Activated CD8-positive, alpha-beta memory T cell treated with anti-CD3 and anti-CD28 coated beads, Interleukin-2, amount 10 ng/mL, durations not matched to agents 7 days and 5 days (primary cell): ENCODE results near the gene UFSP2. TPM values are rescaled to one million over a fixed set of nuclear protein-coding genes. Genes with fewer than 3 reads are reported as not detected.

Source experiments
- ATAC-seq: fragments of 150-1000 bp; cut with Tn5 transposase; one replicate; pipeline ENCODE4 v1.10.0; 2021; ENCODE audit warnings: moderate library complexity
- CTCF ChIA-PET: fragments of 350-600 bp; sonication (Branson Sonifier 250); formaldehyde crosslinking; loops from one replicate; lab custom pipeline; 2021; ENCODE audit warnings: antibody characterized with exemption; lab: Charles Lee
- DNase-seq: peaks from one replicate; pipeline ENCODE4 v3.0.0-alpha.2; 2020
- H3K27ac Mint-ChIP-seq: one replicate; pipeline ENCODE4 v1.8.0; 2021; ENCODE audit warnings: mild to moderate bottlenecking, mixed read lengths
- H3K27me3 Mint-ChIP-seq: one replicate; pipeline ENCODE4 v1.8.0; 2021; ENCODE audit warnings: mixed read lengths
- H3K36me3 Mint-ChIP-seq: one replicate; pipeline ENCODE4 v1.8.0; 2021; ENCODE audit warnings: mild to moderate bottlenecking, mixed read lengths
- H3K4me1 Mint-ChIP-seq: one replicate; pipeline ENCODE4 v1.8.0; 2021; ENCODE audit warnings: mixed read lengths
- H3K4me3 Mint-ChIP-seq: one replicate; pipeline ENCODE4 v1.8.0; 2021; ENCODE audit warnings: mild to moderate bottlenecking, moderate library complexity, mixed read lengths
- H3K9me3 Mint-ChIP-seq: one replicate; pipeline ENCODE4 v1.8.0; 2022; ENCODE audit warnings: low read depth, mixed read lengths
- total RNA-seq, 2 experiments: library from RNA; stranded (reverse); gene quantifications; one replicate each; pipeline ENCODE4 v1.2.3, GENCODE V29; 2021

The UFSP2 gene
- total RNA-seq, 2 experiments from 2014 or later, result 17.5 to 18.1 TPM

- Mint-ChIP-seq H3K9me3 (no peaks in the 10 kb centered on the region), H3K27ac (no peak overlapping the region), H3K36me3 (no peaks in the 10 kb centered on the region), H3K27me3 (peaks cover 44% of the 10 kb centered on the region), H3K4me1 (peaks cover 2% of the 10 kb centered on the region), H3K4me3 (no peak overlapping the region)
- CTCF ChIA-PET, result no interaction called here
- ATAC-seq (no peak), DNase-seq (no peak)
Measured at GRCh38 chr4:185461565-185461964, 35.8 kb upstream of the UFSP2 start.

- DNase-seq (no peak), ATAC-seq (no peak)
- no peaks in the 10 kb centered on the region for H3K36me3 Mint-ChIP-seq
- no peaks in the 10 kb centered on the region for H3K9me3 Mint-ChIP-seq
- peaks cover 30% of the 10 kb centered on the region for H3K27me3 Mint-ChIP-seq
- CTCF ChIA-PET, result no interaction called here
- no peak overlapping the region for H3K4me3 Mint-ChIP-seq
- H3K27ac Mint-ChIP-seq, result no peak overlapping the region
- peaks cover 2% of the 10 kb centered on the region for H3K4me1 Mint-ChIP-seq
Measured at GRCh38 chr4:185457136-185457535, 31.4 kb upstream of the UFSP2 start.

GRCh38 chr4:185456131-185456530 is 30.4 kb upstream of the UFSP2 start:
- Mint-ChIP-seq H3K36me3 (no peaks in the 10 kb centered on the region), H3K4me1 (peaks cover 2% of the 10 kb centered on the region), H3K4me3 (no peak overlapping the region), H3K9me3 (no peaks in the 10 kb centered on the region), H3K27ac (no peak overlapping the region), H3K27me3 (peaks cover 27% of the 10 kb centered on the region)
- DNase-seq (no peak), ATAC-seq (no peak)
- CTCF ChIA-PET, result no interaction called here

- DNase-seq (no peak), ATAC-seq (no peak)
- Mint-ChIP-seq H3K27ac (no peak overlapping the region), H3K27me3 (peaks cover 10% of the 10 kb centered on the region), H3K9me3 (no peaks in the 10 kb centered on the region), H3K4me3 (no peak overlapping the region), H3K4me1 (no peaks in the 10 kb centered on the region), H3K36me3 (no peaks in the 10 kb centered on the region)
- CTCF ChIA-PET, result no interaction called here
Measured at GRCh38 chr4:185445209-185445608, 19.4 kb upstream of the UFSP2 start.

GRCh38 chr4:185441479-185441878 is 15.7 kb upstream of the UFSP2 start:
- no peak overlapping the region for H3K4me3 Mint-ChIP-seq
- DNase-seq (no peak), ATAC-seq (no peak)
- H3K4me1 Mint-ChIP-seq, result no peaks in the 10 kb centered on the region
- CTCF ChIA-PET, result no interaction called here
- H3K36me3 Mint-ChIP-seq, result no peaks in the 10 kb centered on the region
- H3K27me3 Mint-ChIP-seq, result peaks cover 8% of the 10 kb centered on the region
- no peak overlapping the region for H3K27ac Mint-ChIP-seq
- H3K9me3 Mint-ChIP-seq, result no peaks in the 10 kb centered on the region

- H3K4me1 Mint-ChIP-seq, result no peaks in the 10 kb centered on the region
- peak; percentile 36 for ATAC-seq
- no peak for DNase-seq
Measured at GRCh38 chr4:185437809-185438208, 12.0 kb upstream of the UFSP2 start.

GRCh38 chr4:185435466-185435865 is 9.7 kb upstream of the UFSP2 start:
- H3K36me3 Mint-ChIP-seq, result no peaks in the 10 kb centered on the region
- no peaks in the 10 kb centered on the region for H3K9me3 Mint-ChIP-seq
- peaks cover 11% of the 10 kb centered on the region for H3K27me3 Mint-ChIP-seq
- no peaks in the 10 kb centered on the region for H3K4me1 Mint-ChIP-seq
- no peak for ATAC-seq
- H3K27ac Mint-ChIP-seq, result no peak overlapping the region
- DNase-seq, result no peak
- no peak overlapping the region for H3K4me3 Mint-ChIP-seq
- CTCF ChIA-PET, result no interaction called here

More at GRCh38 chr4:185437809-185438208, 12.0 kb upstream of the UFSP2 start:
- peaks cover 10% of the 10 kb centered on the region for H3K27me3 Mint-ChIP-seq
- H3K27ac Mint-ChIP-seq, result no peak overlapping the region
- no peaks in the 10 kb centered on the region for H3K9me3 Mint-ChIP-seq
- H3K4me3 Mint-ChIP-seq, result no peak overlapping the region
- no peaks in the 10 kb centered on the region for H3K36me3 Mint-ChIP-seq
- CTCF ChIA-PET, result no interaction called here

- CTCF ChIA-PET, result no interaction called here
- Mint-ChIP-seq H3K4me3 (no peak overlapping the region), H3K4me1 (peaks cover 12% of the 10 kb centered on the region), H3K27me3 (peaks cover 8% of the 10 kb centered on the region), H3K36me3 (no peaks in the 10 kb centered on the region), H3K9me3 (no peaks in the 10 kb centered on the region), H3K27ac (no peak overlapping the region)
- ATAC-seq (no peak), DNase-seq (no peak)
Measured at GRCh38 chr4:185429660-185430059, 3.9 kb upstream of the UFSP2 start.

- H3K9me3 Mint-ChIP-seq, result no peaks in the 10 kb centered on the region
- no peak overlapping the region for H3K4me3 Mint-ChIP-seq
- ATAC-seq (no peak), DNase-seq (no peak)
- peaks cover 3% of the 10 kb centered on the region for H3K36me3 Mint-ChIP-seq
- CTCF ChIA-PET, result interaction anchor here (1.7 kb wide), 2 partner anchors 45 to 171 kb away, joined by 5 to 7 read pairs; partner anchors contain the start of gene CCDC110
- H3K27me3 Mint-ChIP-seq, result peaks cover 8% of the 10 kb centered on the region
- H3K4me1 Mint-ChIP-seq, result peaks cover 22% of the 10 kb centered on the region
- no peak overlapping the region for H3K27ac Mint-ChIP-seq
Measured at GRCh38 chr4:185426960-185427688, 1.4 kb upstream of the UFSP2 start.

- CTCF ChIA-PET, result interaction anchor here (1.0 to 1.7 kb wide), 5 partner anchors 14 to 47 kb away, joined by 3 to 5 read pairs (median 3); partner anchors contain the start of genes ANKRD37 and CCDC110
- DNase-seq (no peak), ATAC-seq (no peak)
Measured at GRCh38 chr4:185424905-185425646, 688 bp downstream of the UFSP2 start.

GRCh38 chr4:185421366-185422124 is 4.2 kb downstream of the UFSP2 start:
- Mint-ChIP-seq H3K27me3 (no peaks in the 10 kb centered on the region), H3K4me3 (no peak overlapping the region), H3K9me3 (no peaks in the 10 kb centered on the region), H3K27ac (no peak overlapping the region), H3K36me3 (peaks cover 24% of the 10 kb centered on the region), H3K4me1 (peaks cover 25% of the 10 kb centered on the region)
- no peak for ATAC-seq
- DNase-seq, result no peak
- CTCF ChIA-PET, result interaction anchor here (2.5 kb wide), 1 partner anchor 24 kb away, joined by 8 read pairs; the partner anchor contains the start of genes ANKRD37 and LRP2BP

More at GRCh38 chr4:185424905-185425646, 688 bp downstream of the UFSP2 start:
- Mint-ChIP-seq H3K4me1 (peaks cover 25% of the 10 kb centered on the region), H3K27me3 (peaks cover 4% of the 10 kb centered on the region), H3K27ac (peak overlapping the region; percentile 97), H3K4me3 (peak overlapping the region; percentile 83), H3K36me3 (peaks cover 13% of the 10 kb centered on the region), H3K9me3 (no peaks in the 10 kb centered on the region)

GRCh38 chr4:185416955-185417354 is 8.8 kb downstream of the UFSP2 start:
- Mint-ChIP-seq H3K27me3 (no peaks in the 10 kb centered on the region), H3K36me3 (peaks cover 31% of the 10 kb centered on the region), H3K9me3 (no peaks in the 10 kb centered on the region), H3K27ac (no peak overlapping the region), H3K4me3 (no peak overlapping the region), H3K4me1 (peaks cover 3% of the 10 kb centered on the region)
- ATAC-seq, result no peak
- CTCF ChIA-PET, result no interaction called here
- no peak for DNase-seq

GRCh38 chr4:185412412-185412811 is 13.4 kb downstream of the UFSP2 start:
- Mint-ChIP-seq H3K4me3 (no peak overlapping the region), H3K9me3 (no peaks in the 10 kb centered on the region), H3K27me3 (no peaks in the 10 kb centered on the region), H3K36me3 (peaks cover 36% of the 10 kb centered on the region), H3K4me1 (no peaks in the 10 kb centered on the region), H3K27ac (no peak overlapping the region)
- ATAC-seq (no peak), DNase-seq (no peak)
- CTCF ChIA-PET, result interaction anchor here (1.6 kb wide), 1 partner anchor 9 kb away, joined by 6 read pairs; no protein-coding TSS in a partner anchor
